Stimulated activated CD4-positive, alpha-beta T cell treated with anti-CD3 and anti-CD28 coated beads, TNF-alpha, amount 100 ng/mL, for 48 hours (primary cell): ENCODE data around the gene LHPP.

Experiments used
- DNase-seq, 3 donors: peaks; one replicate each; pipeline ENCODE4 v3.0.0-alpha.2; 2020; ENCODE audit warnings: low read depth in 3 of 3

The LHPP gene

GRCh38 chr10:124643330-124644009, 181.8 kb downstream of the LHPP start:
- no peak for DNase-seq

DNA sequence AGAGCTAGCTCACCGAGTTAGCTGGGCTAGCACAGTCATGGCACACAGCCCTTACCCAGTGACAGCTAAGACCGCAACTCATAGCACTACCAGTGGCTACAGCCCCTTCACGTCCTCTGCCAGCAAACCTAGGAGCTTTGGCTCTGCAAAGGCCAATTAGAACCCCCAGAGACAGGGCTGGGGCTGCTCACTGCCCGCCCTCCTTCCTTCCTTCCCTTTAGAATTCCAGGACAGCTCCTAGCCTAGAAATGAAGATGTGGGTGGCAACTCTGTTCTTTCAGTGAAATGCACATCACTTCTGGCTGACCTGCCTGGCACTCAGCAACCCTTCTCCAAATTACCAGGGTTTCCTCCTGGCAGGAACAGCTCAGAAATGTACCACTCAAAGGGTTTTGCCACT, 182.6 kb downstream of the LHPP start:
- no peak for DNase-seq

GRCh38 chr10:124644771-124645415, 183.3 kb downstream of the LHPP start:
- DNase-seq = no peak

DNA sequence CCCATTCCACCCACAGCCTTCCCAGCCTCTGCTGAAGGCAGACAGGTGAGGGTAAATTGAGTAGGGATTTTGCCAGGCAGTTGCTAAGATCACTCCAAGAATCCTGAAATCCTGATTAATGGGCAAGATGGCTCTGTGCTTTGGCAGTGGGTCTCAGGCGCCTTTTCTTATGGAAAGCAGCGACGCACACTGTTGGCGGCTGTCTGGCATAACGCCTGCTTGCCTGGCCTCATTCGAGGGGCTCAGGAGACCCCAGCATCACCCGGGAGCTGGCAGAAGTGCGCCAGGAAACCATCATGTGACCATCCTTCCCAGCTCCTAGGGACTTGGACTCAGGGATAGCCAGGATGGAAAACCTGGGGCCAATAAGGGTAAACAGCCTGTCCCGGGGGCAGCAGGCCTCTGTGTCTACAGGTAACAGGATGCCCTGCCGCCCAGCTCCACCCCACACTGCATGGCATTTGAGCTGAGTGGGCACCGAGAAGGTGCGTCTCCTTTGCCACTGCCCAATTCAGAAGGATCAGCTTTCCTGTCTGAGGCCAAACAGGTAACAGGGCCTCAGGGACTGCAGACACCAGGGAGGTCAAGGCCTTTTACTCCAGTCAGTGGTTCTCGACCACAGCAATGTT, 184.0 kb downstream of the LHPP start:
- no peak for DNase-seq

DNA sequence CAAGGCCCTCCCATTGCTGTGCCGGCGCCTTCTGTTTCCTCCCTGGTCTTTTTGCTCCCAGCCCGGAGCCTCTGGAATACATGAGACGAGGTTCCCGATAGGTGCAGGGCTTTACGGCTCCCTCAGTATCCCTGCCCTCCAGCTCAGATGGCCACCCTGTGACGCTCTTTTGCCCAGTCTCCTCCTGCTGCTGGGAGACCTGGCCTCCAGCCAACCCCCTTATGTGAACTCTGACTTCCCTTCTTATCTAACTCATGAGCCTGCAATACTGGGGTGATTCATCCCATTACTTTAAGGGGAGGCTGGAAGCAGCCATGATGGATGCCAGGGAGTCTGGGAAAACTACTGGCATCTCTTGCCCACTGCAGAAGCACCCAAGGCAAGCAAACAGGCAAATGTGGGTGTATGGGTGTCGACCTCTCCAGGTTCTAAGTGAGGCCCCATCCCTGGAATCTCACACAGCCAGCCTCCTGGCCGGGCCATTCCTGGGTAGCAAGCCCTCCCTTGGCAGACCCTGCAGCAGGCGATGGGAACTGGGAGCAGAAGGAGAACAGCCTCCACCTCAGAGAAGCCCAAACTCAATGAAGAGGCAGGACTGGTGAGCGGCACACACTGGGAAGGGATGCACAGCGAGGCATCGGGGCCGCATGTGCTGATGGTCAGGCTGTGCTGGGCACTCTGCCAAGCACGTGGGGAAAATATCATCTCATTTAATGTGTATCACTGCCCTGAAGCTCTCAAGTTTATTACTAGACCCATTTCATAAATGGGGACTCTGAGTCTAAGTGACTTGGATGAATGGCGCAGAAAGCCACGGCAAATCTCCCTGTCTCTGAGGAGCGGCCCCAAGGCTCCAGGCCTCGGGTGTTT, 185.1 kb downstream of the LHPP start:
- no peak for DNase-seq

GRCh38 chr10:124647421-124648130, 186.0 kb downstream of the LHPP start:
- peak; percentile 30 to 56 (median 49) for DNase-seq

- no peak for DNase-seq
Measured at GRCh38 chr10:124648131-124648475, 186.5 kb downstream of the LHPP start.

- DNase-seq = peak in 1 of 3 donors; percentile 32
Measured at GRCh38 chr10:124648738-124649137, 187.1 kb downstream of the LHPP start.

DNA sequence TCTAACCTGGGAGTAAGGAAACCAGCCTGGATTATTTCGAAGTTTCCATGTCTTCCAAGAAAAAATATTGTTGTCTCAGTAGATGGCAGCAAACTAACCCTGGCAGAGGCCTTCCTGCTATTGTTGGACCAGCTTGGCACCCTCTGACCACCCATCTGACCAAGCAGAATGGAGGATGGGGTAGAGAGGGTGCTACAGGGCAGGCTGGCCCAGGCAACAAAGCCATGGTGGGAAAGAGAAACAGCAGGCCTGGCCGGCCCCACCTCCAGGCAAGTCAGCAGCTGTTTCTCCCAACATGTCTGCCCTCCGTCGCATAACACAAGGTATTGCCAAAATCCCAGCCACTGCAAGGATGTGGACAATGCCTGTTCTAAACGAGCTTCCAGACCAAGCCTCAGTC, 187.6 kb downstream of the LHPP start:
- no peak for DNase-seq

DNA sequence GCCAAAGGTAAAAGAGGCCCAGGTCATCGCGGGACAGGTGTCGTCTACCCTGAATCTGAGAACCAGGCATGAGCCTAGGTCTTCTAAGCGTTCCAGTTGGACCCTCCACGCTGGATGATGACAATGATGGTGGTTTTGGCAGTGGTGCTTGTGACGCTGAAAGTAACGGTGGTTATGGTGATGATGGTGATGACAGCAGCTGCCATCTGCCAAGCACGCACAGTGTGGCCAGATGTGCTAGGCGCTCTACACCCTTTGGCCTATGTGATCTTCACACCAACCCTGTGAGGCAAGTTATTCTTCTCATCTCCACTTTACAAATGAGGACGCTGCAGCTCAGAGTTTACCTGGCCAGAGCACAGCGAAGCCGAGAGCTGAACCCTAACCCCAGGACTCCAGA, 188.6 kb downstream of the LHPP start:
- no peak for DNase-seq

GRCh38 chr10:124650820-124651401, 189.3 kb downstream of the LHPP start:
- DNase-seq = peak in 1 of 3 donors; percentile 38

DNA sequence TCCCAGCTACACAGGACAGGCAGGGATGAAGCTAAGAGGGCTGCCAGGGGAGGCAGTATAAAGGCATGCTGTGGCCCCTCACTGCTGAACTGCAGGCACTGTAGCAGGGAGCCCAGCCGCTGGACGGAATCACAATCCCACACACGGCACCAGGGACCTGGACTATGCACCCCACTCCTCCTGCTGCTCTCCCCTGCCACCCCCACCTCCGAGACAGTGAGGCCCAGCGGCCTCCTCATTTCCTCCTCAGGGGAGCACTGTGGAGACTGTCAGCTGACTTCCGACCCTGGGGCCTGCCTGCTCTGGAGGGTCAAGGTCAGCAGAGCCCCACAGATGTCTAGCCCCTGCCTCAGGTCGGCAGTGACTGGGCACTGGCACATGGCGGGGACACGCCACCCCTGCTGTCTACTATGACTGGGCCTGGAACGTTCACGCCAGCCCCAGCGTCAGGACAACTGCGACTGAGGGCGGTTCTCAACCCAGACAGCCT, 189.8 kb downstream of the LHPP start:
- no peak for DNase-seq

DNA sequence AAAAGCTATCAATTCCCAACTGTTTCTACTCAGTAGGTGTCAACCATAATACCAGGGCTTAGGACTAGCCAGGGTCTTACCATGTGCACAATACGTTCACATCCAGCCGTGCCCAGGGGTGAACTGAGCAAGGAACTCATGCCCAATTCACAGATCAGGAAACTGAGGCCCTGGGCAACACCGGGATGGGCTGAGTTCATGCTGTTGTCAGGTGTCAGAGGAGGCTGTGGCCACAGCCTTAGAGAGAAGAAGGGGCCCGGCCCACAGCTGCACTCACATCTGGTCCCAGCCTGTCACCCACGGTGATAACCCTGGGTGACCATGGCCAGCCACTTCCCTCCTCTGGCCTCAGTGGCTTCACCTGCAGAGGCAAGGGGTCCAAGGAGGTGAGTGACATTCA, 190.6 kb downstream of the LHPP start:
- no peak for DNase-seq

- no peak for DNase-seq
Measured at GRCh38 chr10:124652701-124653100, 191.1 kb downstream of the LHPP start.

- no peak for DNase-seq
Measured at GRCh38 chr10:124653311-124653710, 191.7 kb downstream of the LHPP start.

GRCh38 chr10:124653811-124654651, 192.4 kb downstream of the LHPP start:
- DNase-seq = no peak

- DNase-seq = no peak
Measured at GRCh38 chr10:124654686-124655085, 193.1 kb downstream of the LHPP start.

DNA sequence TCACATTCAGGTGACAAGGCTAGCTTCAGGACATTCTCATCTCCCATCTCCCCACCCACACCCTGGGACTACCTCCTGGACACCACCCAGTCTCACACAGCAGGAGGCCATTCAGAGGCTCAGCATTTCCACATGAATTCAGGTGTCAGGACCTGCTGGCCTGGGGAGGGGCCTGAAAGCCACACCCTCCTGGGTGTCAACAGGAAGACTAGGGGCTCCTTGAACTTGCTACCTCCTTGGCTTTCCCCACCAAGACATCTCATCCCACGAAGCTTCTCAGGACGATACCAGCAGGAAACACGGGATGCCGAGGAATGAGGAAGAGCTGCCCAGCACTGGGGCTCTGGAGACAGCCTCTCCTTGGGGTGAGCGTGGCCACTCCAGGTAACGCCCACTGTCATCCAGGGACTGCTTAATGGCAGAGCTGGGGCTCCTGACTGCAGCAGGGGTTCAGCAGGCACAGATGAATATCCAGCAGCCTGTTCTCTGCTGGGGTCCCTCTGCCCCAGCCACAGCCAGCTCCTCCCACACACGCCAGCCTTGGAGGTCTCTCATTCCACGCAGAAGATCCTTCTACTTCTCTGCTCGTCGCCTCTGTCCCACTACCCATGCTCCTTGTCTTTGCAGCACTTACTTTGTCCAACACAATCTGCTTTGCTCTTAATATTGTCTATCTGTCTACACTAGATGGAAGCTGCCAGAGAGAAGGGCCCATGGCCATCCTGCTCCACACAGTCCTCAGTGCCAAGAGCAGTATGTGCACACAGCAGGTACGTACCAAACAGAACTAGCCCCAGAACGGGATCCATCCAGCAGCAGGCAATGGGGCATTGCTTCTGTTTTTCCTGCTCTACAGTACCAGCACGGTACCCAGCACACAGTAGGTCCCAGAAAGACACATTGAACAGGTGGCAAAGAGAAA, 193.8 kb downstream of the LHPP start:
- DNase-seq = no peak

GRCh38 chr10:124656113-124656490, 194.5 kb downstream of the LHPP start:
- no peak for DNase-seq
